Stimulated activated CD8-positive, alpha-beta memory T cell treated with anti-CD3 and anti-CD28 coated beads, Interleukin-7, amount 100 ng/mL, for 24 hours (primary cell): ENCODE data around the gene ABHD17B.
"Not testable (repeated sequence)": the region's sequence is repeated elsewhere in the genome, so short reads cannot be mapped to it uniquely, and the experiment has no call there.

Source experiments
- DNase-seq: peaks from one replicate; pipeline ENCODE4 v3.0.0-alpha.2; 2020; ENCODE audit warnings: low read depth

ABHD17B gene

GRCh38 chr9:71911061-71911907 is at the start of gene ABHD17B, which contains the start of gene C9orf85:
Gene ABHD17B (minus strand): TSS chr9:71911193. CDS start chr9:71875080, 36,113 bp downstream.
Gene C9orf85 (plus strand): TSS chr9:71911639. CDS start chr9:71911735, 96 bp downstream.
- peak; percentile 91 for DNase-seq

- DNase-seq: no peak
Observed at GRCh38 chr9:71955300-71955915, 44.4 kb upstream of the ABHD17B start.

GRCh38 chr9:71954652-71955051 is 43.7 kb upstream of the ABHD17B start:
- DNase-seq: not testable (repeated sequence)

GRCh38 chr9:71944754-71945375 is 33.9 kb upstream of the ABHD17B start:
- no peak for DNase-seq

- DNase-seq: no peak
Observed at GRCh38 chr9:71941998-71942567, 31.1 kb upstream of the ABHD17B start.

- no peak for DNase-seq
Observed at GRCh38 chr9:71941060-71941568, 30.1 kb upstream of the ABHD17B start.

GRCh38 chr9:71937898-71938297 is 26.9 kb upstream of the ABHD17B start:
- DNase-seq: no peak

- DNase-seq: no peak
Observed at GRCh38 chr9:71937070-71937625, 26.2 kb upstream of the ABHD17B start.

- no peak for DNase-seq
Observed at GRCh38 chr9:71936066-71936465, 25.1 kb upstream of the ABHD17B start.

GRCh38 chr9:71931166-71931565 is 20.2 kb upstream of the ABHD17B start:
- no peak for DNase-seq

- DNase-seq: no peak
Observed at GRCh38 chr9:71929791-71930440, 18.9 kb upstream of the ABHD17B start.

- no peak for DNase-seq
Observed at GRCh38 chr9:71929223-71929622, 18.2 kb upstream of the ABHD17B start.

GRCh38 chr9:71928806-71929205 is 17.8 kb upstream of the ABHD17B start:
- DNase-seq: no peak

- DNase-seq: no peak
Observed at GRCh38 chr9:71928376-71928775, 17.4 kb upstream of the ABHD17B start.

GRCh38 chr9:71925834-71926233 is 14.8 kb upstream of the ABHD17B start:
- DNase-seq: no peak

- no peak for DNase-seq
Observed at GRCh38 chr9:71924576-71924975, 13.6 kb upstream of the ABHD17B start.

GRCh38 chr9:71921190-71921814 is 10.3 kb upstream of the ABHD17B start:
- DNase-seq: no peak

- no peak for DNase-seq
Observed at GRCh38 chr9:71920456-71921189, 9.6 kb upstream of the ABHD17B start.

GRCh38 chr9:71918419-71918818 is 7.4 kb upstream of the ABHD17B start:
- DNase-seq: no peak

- no peak for DNase-seq
Observed at GRCh38 chr9:71916834-71917534, 6.0 kb upstream of the ABHD17B start.
